Neuronal stem cell (in vitro differentiated cells): Measurements from ENCODE around the gene THYN1.

ENCODE experiments used
- DNase-seq: peaks from one replicate; pipeline ENCODE4 v3.0.0-alpha.2; 2013; ENCODE audit warnings: low spot score
- H2AFZ ChIP-seq: one replicate; pipeline ENCODE4 v1.6.1; 2013; ENCODE audit warnings: mild to moderate bottlenecking, low read length, inconsistent platforms
- H2AK5ac ChIP-seq: 2 replicates; pipeline ENCODE4 v1.6.1; 2013; ENCODE audit warnings: low read depth, mild to moderate bottlenecking, inconsistent platforms, low read length, moderate library complexity, mixed read lengths
- H2BK120ac ChIP-seq: 2 replicates; pipeline ENCODE4 v1.6.1; 2013; ENCODE audit warnings: low read depth, mild to moderate bottlenecking, inconsistent platforms, low read length, moderate library complexity, mixed read lengths
- H2BK12ac ChIP-seq: one replicate; pipeline ENCODE4 v1.6.1; 2013; ENCODE audit warnings: low read length, inconsistent platforms
- H2BK15ac ChIP-seq: 2 replicates; pipeline ENCODE4 v1.6.1; 2013; ENCODE audit warnings: mild to moderate bottlenecking, low read length, inconsistent platforms, mixed read lengths
- H2BK5ac ChIP-seq: one replicate; pipeline ENCODE4 v1.6.1; 2013; ENCODE audit warnings: inconsistent platforms, mild to moderate bottlenecking, low read length, moderate library complexity
- H3K14ac ChIP-seq: one replicate; pipeline ENCODE4 v1.6.1; 2013; ENCODE audit warnings: low read length, inconsistent platforms
- H3K18ac ChIP-seq: 2 replicates; pipeline ENCODE4 v1.6.1; 2013; ENCODE audit warnings: low read length, inconsistent platforms
- H3K23ac ChIP-seq: 2 replicates; pipeline ENCODE4 v1.6.1; 2013; ENCODE audit warnings: low read depth, mild to moderate bottlenecking, mixed read lengths, low read length, inconsistent platforms; ENCODE audit not compliant: poor library complexity
- H3K27ac ChIP-seq: replicated peaks from 3 replicates; pipeline ENCODE4 v1.5.1; 2013; ENCODE audit warnings: low read length, inconsistent platforms
- H3K27me3 ChIP-seq, 3 experiments: 2 replicates each; pipeline ENCODE4 v1.6.1; 2013; ENCODE audit warnings: low read length in 3 of 3, mild to moderate bottlenecking in 2 of 3, inconsistent platforms in 1 of 3, low read depth in 1 of 3, mixed read lengths in 1 of 3, moderate library complexity in 1 of 3; ENCODE audit not compliant: control insufficient read depth in 3 of 3, insufficient read depth in 3 of 3
- H3K36me3 ChIP-seq, 2 donors: replicated peaks in 1 of 2; 2 replicates each; pipeline ENCODE4 v1.6.1; 2013; ENCODE audit warnings: low read length in 2 of 2; ENCODE audit not compliant: control insufficient read depth in 2 of 2, insufficient read depth in 2 of 2
- H3K4ac ChIP-seq: 2 replicates; pipeline ENCODE4 v1.6.1; 2013; ENCODE audit warnings: inconsistent platforms, mild to moderate bottlenecking, low read length, moderate library complexity
- H3K4me1 ChIP-seq, 2 donors: 1 replicate in 1 of 2; 2 replicates in 1 of 2; pipeline ENCODE4 v1.6.1; 2013; ENCODE audit warnings: low read length in 2 of 2, low read depth in 1 of 2; ENCODE audit not compliant: control insufficient read depth in 2 of 2, insufficient read depth in 1 of 2
- H3K4me2 ChIP-seq: one replicate; pipeline ENCODE4 v1.6.1; 2013; ENCODE audit warnings: mild to moderate bottlenecking, low read length, inconsistent platforms; ENCODE audit not compliant: insufficient read depth, poor library complexity, severe bottlenecking
- H3K4me3 ChIP-seq, 2 donors: 2 replicates each; pipeline ENCODE4 v1.5.1; 2013; ENCODE audit warnings: low read length in 2 of 2, mild to moderate bottlenecking in 2 of 2, inconsistent platforms in 1 of 2, moderate library complexity in 1 of 2
- H3K79me1 ChIP-seq: one replicate; pipeline ENCODE4 v1.6.1; 2013; ENCODE audit warnings: low read depth, mild to moderate bottlenecking, inconsistent platforms, low read length, moderate library complexity
- H3K9ac ChIP-seq: one replicate; pipeline ENCODE4 v1.6.1; 2013; ENCODE audit warnings: mild to moderate bottlenecking, low read depth, low read length, inconsistent platforms; ENCODE audit not compliant: poor library complexity
- H3K9me3 ChIP-seq, 2 donors: replicated peaks in 1 of 2; 2 replicates each; pipeline versions ENCODE3 to v1.6.1; 2013; ENCODE audit warnings: low read length in 2 of 2, mild to moderate bottlenecking in 2 of 2, inconsistent platforms in 1 of 2, low read depth in 1 of 2, mixed read lengths in 1 of 2, moderate library complexity in 1 of 2; ENCODE audit not compliant: control insufficient read depth in 2 of 2, insufficient read depth in 1 of 2
- H4K8ac ChIP-seq: one replicate; pipeline ENCODE4 v1.6.1; 2013; ENCODE audit warnings: low read depth, mild to moderate bottlenecking, inconsistent platforms, low read length, moderate library complexity
- H4K91ac ChIP-seq: one replicate; pipeline ENCODE4 v1.6.1; 2013; ENCODE audit warnings: low read length, low read depth, mild to moderate bottlenecking, inconsistent platforms; ENCODE audit not compliant: poor library complexity
- whole genome bisulfite sequencing, 2 donors: extraction: QIAGEN DNeasy Blood & Tissue Kit; methylation state at CpG; one replicate each; pipeline ENCODE4 v1.1.7; 2013; ENCODE audit warnings: missing lambda C conversion rate in 2 of 2, mixed read lengths in 1 of 2; ENCODE audit not compliant: insufficient read length in 2 of 2, insufficient replicate concordance in 1 of 2; ENCODE audit errors: extremely low coverage in 2 of 2; 5-methylcytosine and 5-hydroxymethylcytosine counted together

Gene THYN1

GRCh38 chr11:134266440-134266839 lies 13.3 kb upstream of the THYN1 start:
- no peak overlapping the region for H3K23ac ChIP-seq
- no peak overlapping the region for H3K9ac ChIP-seq
- no peak overlapping the region for H4K8ac ChIP-seq
- H3K4ac ChIP-seq, result no peak overlapping the region
- H2AK5ac ChIP-seq, result no peak overlapping the region
- H3K79me1 ChIP-seq, result no peaks in the 10 kb centered on the region
- H3K4me1 ChIP-seq, result peaks cover 5 to 6% of the 10 kb centered on the region in 2 donors
- no peak overlapping the region for H4K91ac ChIP-seq
- H3K9me3 ChIP-seq, result no peaks in the 10 kb centered on the region
- H3K27ac ChIP-seq, result no peak overlapping the region
- no peak overlapping the region for H2BK15ac ChIP-seq
- peaks cover 10 to 22% of the 10 kb centered on the region in 2 donors for H3K36me3 ChIP-seq
- no peak overlapping the region for H3K14ac ChIP-seq
- no peak overlapping the region for H3K4me3 ChIP-seq
- H3K18ac ChIP-seq, result no peak overlapping the region
- no CpG with 5 or more reads among the region's 5 CpGs for WGBS, 2 donors
- peaks cover 0 to 8% (median 1%) of the 10 kb centered on the region in 3 experiments for H3K27me3 ChIP-seq
- no peak overlapping the region for H3K4me2 ChIP-seq
- no peak overlapping the region for H2BK120ac ChIP-seq
- no peak overlapping the region for H2BK5ac ChIP-seq
- H2AFZ ChIP-seq, result no peak overlapping the region
- no peak for DNase-seq
- H2BK12ac ChIP-seq, result no peak overlapping the region

DNA sequence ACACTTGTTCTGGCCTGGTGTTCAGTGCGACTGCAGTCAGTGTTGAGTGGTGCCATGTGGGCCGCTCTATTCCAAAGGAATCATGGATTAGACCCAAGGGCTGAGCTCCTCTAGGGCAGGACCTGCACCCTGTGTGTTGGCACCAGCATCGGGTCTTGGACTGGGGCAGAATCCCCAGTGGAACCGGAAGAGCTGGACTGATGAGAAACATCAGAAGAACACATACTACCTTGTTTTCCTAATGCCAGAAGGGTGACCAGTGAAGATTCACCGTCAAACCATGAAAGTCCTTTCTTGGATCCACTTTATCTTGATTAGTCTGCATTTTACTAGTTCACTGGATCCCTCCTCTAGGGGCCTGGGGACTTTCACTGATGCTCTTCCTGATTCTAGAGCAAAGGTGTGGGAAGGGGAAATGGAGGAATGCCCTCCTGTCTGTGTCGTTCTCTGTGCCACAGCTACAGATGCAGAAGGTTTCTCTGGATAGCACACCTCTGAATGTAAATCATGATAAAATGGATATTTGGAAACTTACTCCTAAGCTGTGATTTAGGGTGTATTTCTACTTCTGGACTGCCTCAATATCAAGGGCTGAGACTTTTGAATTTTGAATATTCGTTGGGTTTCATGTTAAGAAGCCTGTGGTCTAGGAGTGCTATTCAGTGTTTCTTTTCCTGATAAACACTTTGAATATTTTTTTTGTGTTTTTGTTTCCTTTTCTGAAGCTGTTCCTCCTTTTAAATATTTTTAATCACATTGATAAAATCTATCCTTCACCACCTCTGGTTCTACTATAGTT lies 12.0 kb upstream of the THYN1 start:
- H2AFZ ChIP-seq, result no peak overlapping the region
- no peak overlapping the region for H3K4me3 ChIP-seq
- peaks cover 5 to 6% of the 10 kb centered on the region in 2 donors for H3K4me1 ChIP-seq
- H4K91ac ChIP-seq, result no peak overlapping the region
- H3K4me2 ChIP-seq, result no peak overlapping the region
- H3K79me1 ChIP-seq, result no peaks in the 10 kb centered on the region
- H3K4ac ChIP-seq, result no peak overlapping the region
- peaks cover 16 to 33% of the 10 kb centered on the region in 2 donors for H3K36me3 ChIP-seq
- no peak overlapping the region for H3K18ac ChIP-seq
- no peaks in the 10 kb centered on the region for H3K27me3 ChIP-seq
- H3K14ac ChIP-seq, result no peak overlapping the region
- no peak overlapping the region for H3K23ac ChIP-seq
- no peaks in the 10 kb centered on the region for H3K9me3 ChIP-seq
- H2AK5ac ChIP-seq, result no peak overlapping the region
- DNase-seq, result no peak
- H2BK12ac ChIP-seq, result no peak overlapping the region
- H2BK120ac ChIP-seq, result no peak overlapping the region
- H2BK15ac ChIP-seq, result no peak overlapping the region
- no CpG with 5 or more reads among the region's 7 CpGs for WGBS, 2 donors
- H2BK5ac ChIP-seq, result no peak overlapping the region
- no peak overlapping the region for H4K8ac ChIP-seq
- no peak overlapping the region for H3K27ac ChIP-seq
- H3K9ac ChIP-seq, result no peak overlapping the region

DNA sequence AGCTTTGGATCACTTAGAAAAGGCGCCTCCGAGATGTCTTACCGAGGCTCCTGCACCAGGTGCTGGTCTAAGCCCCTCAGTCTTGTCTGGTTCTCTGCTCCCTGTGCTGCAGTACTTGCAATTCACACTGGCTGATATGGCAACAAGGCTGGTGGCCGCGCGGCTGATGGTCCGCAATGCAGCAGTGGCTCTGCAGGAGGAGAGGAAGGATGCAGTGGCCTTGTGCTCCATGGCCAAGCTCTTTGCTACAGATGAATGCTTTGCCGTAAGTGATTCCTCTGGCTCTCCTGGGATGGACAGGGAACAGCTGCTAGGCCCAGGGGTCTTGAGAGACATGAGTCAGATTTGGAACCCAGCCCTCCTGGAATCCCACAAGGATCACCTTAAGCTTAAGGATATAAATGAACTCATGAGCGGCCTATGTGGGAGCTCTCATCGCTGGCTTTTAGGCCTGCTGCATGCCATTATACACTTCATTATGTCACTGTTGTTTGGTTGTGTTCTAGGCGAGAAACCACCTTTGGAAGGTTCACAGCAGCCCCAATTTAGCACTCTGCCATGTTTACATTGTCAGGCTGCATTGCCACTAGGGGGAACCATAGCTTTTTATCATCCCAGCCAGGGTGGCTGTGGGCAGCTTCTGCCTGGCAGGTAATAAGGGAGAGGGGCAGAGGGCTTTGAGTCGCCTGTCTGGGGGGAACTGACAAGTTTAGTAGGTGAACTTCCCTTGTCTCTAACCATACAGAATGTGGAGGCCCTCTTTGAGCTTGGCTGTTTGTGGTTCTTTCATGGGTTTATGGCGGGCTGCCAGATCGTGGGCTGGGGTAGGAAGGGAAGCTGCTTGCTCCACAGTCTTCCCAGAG lies 8.7 kb upstream of the THYN1 start:
- no peak for DNase-seq
- peaks cover 22 to 57% of the 10 kb centered on the region in 2 donors for H3K36me3 ChIP-seq
- H3K23ac ChIP-seq, result no peak overlapping the region
- peak overlapping the region in 1 of 2 donors; percentile 20 for H3K4me3 ChIP-seq
- H4K8ac ChIP-seq, result no peak overlapping the region
- H3K27ac ChIP-seq, result no peak overlapping the region
- no peak overlapping the region for H2AFZ ChIP-seq
- no peak overlapping the region for H3K14ac ChIP-seq
- H3K9ac ChIP-seq, result no peak overlapping the region
- no peak overlapping the region for H2BK120ac ChIP-seq
- no peaks in the 10 kb centered on the region for H3K27me3 ChIP-seq
- no peaks in the 10 kb centered on the region for H3K79me1 ChIP-seq
- no peak overlapping the region for H3K4ac ChIP-seq
- no peak overlapping the region for H4K91ac ChIP-seq
- no peaks in the 10 kb centered on the region for H3K9me3 ChIP-seq
- no peak overlapping the region for H2BK12ac ChIP-seq
- no CpG with 5 or more reads among the region's 14 CpGs for WGBS, 2 donors
- H3K4me2 ChIP-seq, result no peak overlapping the region
- H3K18ac ChIP-seq, result no peak overlapping the region
- no peak overlapping the region for H2BK15ac ChIP-seq
- H2BK5ac ChIP-seq, result no peak overlapping the region
- H2AK5ac ChIP-seq, result no peak overlapping the region
- H3K4me1 ChIP-seq, result no peaks in the 10 kb centered on the region

GRCh38 chr11:134260983-134261382 lies 7.8 kb upstream of the THYN1 start:
- no peaks in the 10 kb centered on the region for H3K27me3 ChIP-seq
- no peak overlapping the region for H3K4ac ChIP-seq
- no peak overlapping the region for H3K14ac ChIP-seq
- peaks cover 22 to 64% of the 10 kb centered on the region in 2 donors for H3K36me3 ChIP-seq
- H3K4me2 ChIP-seq, result no peak overlapping the region
- H3K9ac ChIP-seq, result no peak overlapping the region
- H3K4me1 ChIP-seq, result no peaks in the 10 kb centered on the region
- H3K9me3 ChIP-seq, result no peaks in the 10 kb centered on the region
- no peak overlapping the region for H4K91ac ChIP-seq
- H2AFZ ChIP-seq, result no peak overlapping the region
- no peak overlapping the region for H2BK120ac ChIP-seq
- H2AK5ac ChIP-seq, result no peak overlapping the region
- no peak overlapping the region for H3K23ac ChIP-seq
- H2BK12ac ChIP-seq, result no peak overlapping the region
- no peak overlapping the region for H3K27ac ChIP-seq
- no peak overlapping the region for H3K18ac ChIP-seq
- H3K79me1 ChIP-seq, result no peaks in the 10 kb centered on the region
- no peak for DNase-seq
- no CpG with 5 or more reads among the region's 16 CpGs for WGBS, 2 donors
- no peak overlapping the region for H4K8ac ChIP-seq
- H2BK5ac ChIP-seq, result no peak overlapping the region
- no peak overlapping the region for H2BK15ac ChIP-seq
- H3K4me3 ChIP-seq, result no peak overlapping the region
